Mammary epithelial cell (primary cell): ENCODE data around the gene SLC30A3.

Source experiments
- CTCF ChIP-seq, 2 donors: IDR thresholded peaks in 1 of 2; conservative IDR thresholded peaks in 1 of 2; 2 replicates each; pipeline ENCODE4 v1.5.1; 2011 to 2012; ENCODE audit warnings: inconsistent platforms in 2 of 2, low read length in 2 of 2, mild to moderate bottlenecking in 2 of 2, control low read depth in 1 of 2, low read depth in 1 of 2; ENCODE audit not compliant: insufficient read depth in 1 of 2; ENCODE audit errors: extremely low read depth in 1 of 2
- EZH2 ChIP-seq: IDR thresholded peaks from 2 replicates; pipeline ENCODE4 v1.6.1; 2012; ENCODE audit warnings: low read length, inconsistent platforms, borderline replicate concordance

- TF ChIP-seq CTCF (conservative IDR thresholded peaks at IDR 0.05 in 1 of 2, IDR thresholded peaks at IDR 0.05 in 1 of 2; ENCODE audit: extremely low read depth in 1 of 2, insufficient read depth in 1 of 2, low read depth in 1 of 2, low read length in 2 of 2) (no peak), EZH2 (no peak)
Measured at GRCh38 chr2:27306136-27306535, 43.3 kb upstream of the SLC30A3 start.
